ENCODE results near the gene NLRP2B. TPM values are rescaled to one million over a fixed set of nuclear protein-coding genes. Genes with fewer than 3 reads are reported as not detected.

Gene NLRP2B
- total and polyA plus RNA-seq, 2 donors from 2014 or later, result not detected

GRCh38 chrX:57667010-57667409 lies 13.1 kb downstream of the NLRP2B start:
- FAIRE-seq (no peak), DNase-seq (no peak)
- no peak overlapping the region for H3K27ac ChIP-seq (ENCODE audit: low read depth in 2 of 2, low read length in 2 of 2)
- H3K36me3 ChIP-seq (ENCODE audit: control insufficient read depth in 2 of 3, insufficient read depth in 3 of 3, low read length in 3 of 3), result no peaks in the 10 kb centered on the region
- H3K9ac ChIP-seq (ENCODE audit: low read length in 3 of 3), result no peak overlapping the region
- no peak overlapping the region for H3K4me3 ChIP-seq (ENCODE audit: low read length in 3 of 3)
- no peaks in the 10 kb centered on the region for H3K4me1 ChIP-seq (ENCODE audit: control insufficient read depth in 2 of 3, insufficient read depth in 2 of 3, low read depth in 1 of 3, low read length in 3 of 3)
- intact Hi-C loops (cut with DNase I), result no loop called here
- H3K27me3 ChIP-seq (ENCODE audit: control insufficient read depth, insufficient read depth, low read length), result no peaks in the 10 kb centered on the region
- no peaks in the 10 kb centered on the region for H3K9me3 ChIP-seq (ENCODE audit: control insufficient read depth in 2 of 3, insufficient read depth in 1 of 3, low read length in 3 of 3)
- TF ChIP-seq, protein P1, sequence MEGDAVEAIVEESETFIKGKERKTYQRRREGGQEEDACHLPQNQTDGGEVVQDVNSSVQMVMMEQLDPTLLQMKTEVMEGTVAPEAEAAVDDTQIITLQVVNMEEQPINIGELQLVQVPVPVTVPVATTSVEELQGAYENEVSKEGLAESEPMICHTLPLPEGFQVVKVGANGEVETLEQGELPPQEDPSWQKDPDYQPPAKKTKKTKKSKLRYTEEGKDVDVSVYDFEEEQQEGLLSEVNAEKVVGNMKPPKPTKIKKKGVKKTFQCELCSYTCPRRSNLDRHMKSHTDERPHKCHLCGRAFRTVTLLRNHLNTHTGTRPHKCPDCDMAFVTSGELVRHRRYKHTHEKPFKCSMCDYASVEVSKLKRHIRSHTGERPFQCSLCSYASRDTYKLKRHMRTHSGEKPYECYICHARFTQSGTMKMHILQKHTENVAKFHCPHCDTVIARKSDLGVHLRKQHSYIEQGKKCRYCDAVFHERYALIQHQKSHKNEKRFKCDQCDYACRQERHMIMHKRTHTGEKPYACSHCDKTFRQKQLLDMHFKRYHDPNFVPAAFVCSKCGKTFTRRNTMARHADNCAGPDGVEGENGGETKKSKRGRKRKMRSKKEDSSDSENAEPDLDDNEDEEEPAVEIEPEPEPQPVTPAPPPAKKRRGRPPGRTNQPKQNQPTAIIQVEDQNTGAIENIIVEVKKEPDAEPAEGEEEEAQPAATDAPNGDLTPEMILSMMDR (IDR thresholded peaks at IDR 0.05; ENCODE audit: borderline replicate concordance, extremely low read depth, insufficient read depth), result no peak

DNA sequence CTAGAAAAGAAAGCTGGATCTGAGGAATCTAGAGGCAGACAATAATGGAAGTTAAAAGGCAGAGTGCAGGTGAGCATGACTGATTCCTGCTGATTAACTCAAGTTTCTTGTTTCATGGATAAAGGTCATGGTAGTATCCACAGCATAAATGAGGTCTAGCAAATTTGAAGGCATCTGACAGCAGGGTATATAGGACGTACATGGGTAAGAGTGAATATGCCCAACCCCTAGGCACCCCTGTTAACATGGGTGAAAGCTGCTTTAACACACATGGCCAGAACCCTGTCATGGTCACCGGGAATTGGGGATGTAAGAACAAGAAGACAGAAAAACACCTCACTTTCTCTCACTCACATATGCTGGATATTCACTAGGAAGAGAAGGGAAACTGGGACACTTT lies 25.0 kb downstream of the NLRP2B start:
- no peak overlapping the region for H3K4me3 ChIP-seq (ENCODE audit: low read length in 3 of 3)
- DNase-seq, result no peak
- H3K27ac ChIP-seq (ENCODE audit: low read depth in 2 of 2, low read length in 2 of 2), result no peak overlapping the region
- no peak overlapping the region for H3K9ac ChIP-seq (ENCODE audit: low read length in 3 of 3)
- no peaks in the 10 kb centered on the region for H3K36me3 ChIP-seq (ENCODE audit: control insufficient read depth in 2 of 3, insufficient read depth in 3 of 3, low read length in 3 of 3)
- FAIRE-seq, result no peak
- peaks cover 0 to 5% (median 3%) of the 10 kb centered on the region in 3 donors for H3K9me3 ChIP-seq (ENCODE audit: control insufficient read depth in 2 of 3, insufficient read depth in 1 of 3, low read length in 3 of 3)
- intact Hi-C loops (cut with DNase I), result no loop called here
- no peaks in the 10 kb centered on the region for H3K27me3 ChIP-seq (ENCODE audit: control insufficient read depth, insufficient read depth, low read length)
- TF ChIP-seq, protein P1 (IDR thresholded peaks at IDR 0.05; ENCODE audit: borderline replicate concordance, extremely low read depth, insufficient read depth), result no peak
- no peaks in the 10 kb centered on the region for H3K4me1 ChIP-seq (ENCODE audit: control insufficient read depth in 2 of 3, insufficient read depth in 2 of 3, low read depth in 1 of 3, low read length in 3 of 3)

DNA sequence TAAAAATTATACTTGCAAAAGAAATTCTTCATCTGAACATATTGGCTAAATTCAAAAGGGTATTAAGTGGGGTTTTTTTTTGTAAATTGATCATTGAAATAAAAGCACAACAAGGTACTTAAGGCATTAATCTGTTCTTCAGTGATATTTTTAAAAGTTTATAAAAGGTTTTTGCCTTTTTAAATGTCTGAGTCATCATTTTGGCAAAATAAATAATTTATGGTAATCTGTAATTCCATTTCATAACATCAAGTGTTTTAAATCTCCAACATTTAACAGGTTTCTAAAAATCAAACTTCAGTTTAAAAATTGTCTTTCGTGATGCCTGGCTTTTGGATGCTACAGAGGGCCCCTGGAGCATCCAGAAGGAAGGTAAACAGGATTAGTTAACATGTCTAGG lies 27.4 kb downstream of the NLRP2B start:
- FAIRE-seq, result no peak
- DNase-seq, result no peak
- Histone ChIP-seq H3K9me3 (ENCODE audit: control insufficient read depth in 2 of 3, insufficient read depth in 1 of 3, low read length in 3 of 3) (peaks cover 0 to 5% (median 3%) of the 10 kb centered on the region in 3 donors), H3K27ac (ENCODE audit: low read depth in 2 of 2, low read length in 2 of 2) (no peak overlapping the region), H3K4me1 (ENCODE audit: control insufficient read depth in 2 of 3, insufficient read depth in 2 of 3, low read depth in 1 of 3, low read length in 3 of 3) (no peaks in the 10 kb centered on the region), H3K4me3 (ENCODE audit: low read length in 3 of 3) (no peak overlapping the region), H3K27me3 (ENCODE audit: control insufficient read depth, insufficient read depth, low read length) (no peaks in the 10 kb centered on the region), H3K9ac (ENCODE audit: low read length in 3 of 3) (no peak overlapping the region), H3K36me3 (ENCODE audit: control insufficient read depth in 2 of 3, insufficient read depth in 3 of 3, low read length in 3 of 3) (no peaks in the 10 kb centered on the region)
- TF ChIP-seq, protein P1 (IDR thresholded peaks at IDR 0.05; ENCODE audit: borderline replicate concordance, extremely low read depth, insufficient read depth), result no peak
- intact Hi-C loops (cut with DNase I), result no loop called here
